Activated CD4-positive, alpha-beta T cell treated with anti-CD3 and anti-CD28 coated beads, Interleukin-2, amount 50 U/mL, for 1 hour (primary cell): ENCODE data around the gene GRK5.

Experiments
- DNase-seq: peaks from one replicate; pipeline ENCODE4 v3.0.0-alpha.2; 2020

Gene GRK5

DNA sequence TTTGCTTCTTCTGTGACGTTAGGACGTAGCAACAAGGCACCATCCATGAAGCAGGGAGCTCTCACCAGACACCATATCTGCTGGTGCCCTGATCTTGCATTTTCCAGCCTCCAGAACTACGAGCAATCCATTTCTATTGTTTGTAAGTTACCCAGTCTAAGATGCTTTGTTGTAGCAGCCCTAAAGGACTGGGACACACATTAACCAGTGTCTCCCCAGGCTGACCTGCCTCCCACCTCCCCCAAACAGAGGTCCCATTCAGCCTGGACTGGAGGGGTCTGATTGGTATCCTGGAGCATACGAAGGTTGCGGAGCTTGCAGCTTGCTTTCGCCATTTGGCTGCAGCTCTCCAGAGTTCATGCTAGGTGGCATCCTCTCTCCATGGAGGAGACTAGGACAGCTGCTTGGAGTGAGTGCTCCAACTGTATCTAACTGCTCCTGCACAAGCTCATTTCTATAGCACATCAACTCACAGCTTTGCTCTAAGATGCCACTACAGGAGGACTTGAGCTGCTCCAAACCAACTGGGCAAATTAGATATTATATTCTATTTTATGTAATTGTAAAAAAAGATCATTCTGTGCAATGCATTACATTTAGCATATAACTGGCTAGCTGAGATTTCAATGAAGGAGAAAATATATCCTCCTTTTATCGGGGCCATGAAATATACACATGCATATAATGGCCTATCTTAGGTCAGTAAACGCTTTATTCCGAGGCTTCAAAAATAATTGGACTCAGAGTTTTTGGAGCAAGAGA, 8.0 kb upstream of the GRK5 start:
- peak; percentile 30 for DNase-seq

DNA sequence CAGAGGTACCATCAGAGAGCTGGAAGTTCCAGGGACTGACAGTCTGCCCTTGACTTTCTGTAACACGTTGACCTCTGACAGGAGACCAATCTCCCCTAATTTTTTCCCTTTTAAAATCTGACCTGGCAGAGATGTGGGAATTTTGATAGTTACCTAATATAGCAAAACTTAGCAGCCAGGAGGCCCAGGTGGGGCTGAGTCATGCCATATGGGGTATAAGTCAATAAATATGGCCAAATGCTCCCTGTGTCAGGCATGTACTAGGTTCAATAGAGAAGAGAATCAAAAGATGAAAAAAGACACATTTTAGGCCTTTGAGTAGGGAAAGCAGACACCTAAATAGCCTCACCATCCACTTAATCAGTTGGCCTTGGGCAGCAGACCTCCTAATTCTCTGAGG, 6.1 kb upstream of the GRK5 start:
- no peak for DNase-seq

DNA sequence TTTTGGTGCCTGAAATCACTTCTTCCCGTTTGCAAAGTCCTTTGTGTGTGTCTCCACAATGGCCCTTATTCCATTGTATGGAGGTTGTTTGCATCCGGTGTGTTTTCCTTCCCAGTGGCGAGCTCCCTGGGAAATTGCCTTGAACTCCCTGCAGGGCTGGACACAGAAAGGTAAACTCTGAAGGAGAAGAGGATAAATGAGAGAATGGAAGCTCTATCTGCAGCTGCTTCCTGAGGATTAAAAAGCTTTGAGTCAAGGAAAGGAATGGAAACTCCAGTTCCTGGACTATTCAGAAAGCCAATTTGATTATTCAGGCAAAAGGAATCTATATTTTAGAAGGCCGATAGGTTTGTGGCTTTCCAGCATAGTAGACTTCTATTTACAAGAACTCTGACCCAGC, 4.4 kb upstream of the GRK5 start:
- no peak for DNase-seq

DNA sequence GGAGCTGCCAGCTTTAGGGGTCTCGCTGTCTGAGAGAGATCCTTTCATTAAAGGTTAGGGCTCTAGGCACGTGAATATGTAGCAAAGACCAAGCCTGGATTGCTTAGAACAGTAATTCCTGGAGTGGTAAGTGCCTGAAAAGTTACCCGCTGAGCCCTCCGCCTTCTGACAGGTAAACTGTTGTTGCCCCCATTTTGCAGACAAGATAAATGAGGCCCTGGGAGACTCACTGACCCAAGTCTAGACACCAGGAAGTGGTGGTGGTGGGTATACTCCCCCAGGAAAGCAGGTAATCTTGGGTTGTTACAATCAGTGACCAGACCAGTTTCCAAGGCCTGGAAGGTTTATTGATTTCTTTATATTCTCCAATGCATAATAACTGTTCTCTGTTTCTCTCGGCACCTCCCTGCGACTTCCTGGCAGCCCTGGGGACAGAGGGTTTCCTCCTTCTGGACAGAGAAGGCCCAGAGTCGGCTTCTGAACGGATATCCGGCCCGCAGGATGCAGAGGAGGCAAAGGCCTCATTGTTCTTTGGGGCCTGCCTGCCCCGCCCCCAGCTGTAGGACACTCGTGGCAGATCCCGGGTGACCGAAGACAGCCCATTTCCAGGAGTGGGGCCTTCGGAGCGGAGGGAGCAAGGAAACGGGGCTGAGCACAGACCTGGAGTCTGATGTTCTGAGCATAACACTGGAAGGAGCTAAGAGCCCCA, 1.3 kb upstream of the GRK5 start:
- peak; percentile 16 for DNase-seq

DNA sequence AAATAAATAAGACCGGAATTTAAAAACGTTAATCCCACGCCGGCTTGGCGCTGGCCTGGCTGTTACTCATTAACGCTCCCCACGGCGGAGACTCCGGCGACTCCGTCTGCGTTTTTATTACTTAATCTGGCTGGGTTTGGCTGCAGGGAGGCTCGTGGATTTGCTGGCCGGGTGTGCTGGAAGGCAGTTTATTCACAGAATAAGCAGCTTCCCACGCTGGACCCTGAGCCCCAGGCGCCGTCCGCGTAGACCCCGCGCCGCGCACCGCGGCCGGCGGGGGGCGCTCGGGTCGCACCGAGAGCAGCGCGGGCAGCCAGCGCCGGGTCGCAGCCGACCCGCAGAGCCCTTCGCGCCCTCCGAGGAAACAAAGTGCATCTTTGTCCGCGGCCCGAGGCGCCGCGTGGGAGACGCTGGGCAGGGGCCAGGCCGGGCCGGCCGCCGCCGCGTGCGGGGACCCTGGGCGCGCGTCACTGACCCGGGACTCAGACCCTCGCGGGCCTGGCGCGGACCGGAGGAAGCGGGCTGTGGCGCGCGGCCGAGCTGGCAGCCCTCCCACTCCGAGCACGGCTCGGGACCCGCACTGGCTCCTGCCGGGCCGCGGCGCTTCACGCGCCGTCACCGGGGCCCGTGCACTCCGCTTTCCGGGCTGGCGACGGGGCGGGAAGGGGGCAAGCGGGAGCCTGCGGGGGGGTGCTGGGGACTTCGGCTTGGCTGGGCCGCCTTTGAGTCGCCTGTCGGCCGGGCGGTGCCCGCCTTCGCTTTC, 587 bp upstream of the GRK5 start:
- DNase-seq = peak; percentile 64

GRCh38 chr10:119207713-119208552, 562 bp downstream of the GRK5 start:
- DNase-seq = peak; percentile 30

DNA sequence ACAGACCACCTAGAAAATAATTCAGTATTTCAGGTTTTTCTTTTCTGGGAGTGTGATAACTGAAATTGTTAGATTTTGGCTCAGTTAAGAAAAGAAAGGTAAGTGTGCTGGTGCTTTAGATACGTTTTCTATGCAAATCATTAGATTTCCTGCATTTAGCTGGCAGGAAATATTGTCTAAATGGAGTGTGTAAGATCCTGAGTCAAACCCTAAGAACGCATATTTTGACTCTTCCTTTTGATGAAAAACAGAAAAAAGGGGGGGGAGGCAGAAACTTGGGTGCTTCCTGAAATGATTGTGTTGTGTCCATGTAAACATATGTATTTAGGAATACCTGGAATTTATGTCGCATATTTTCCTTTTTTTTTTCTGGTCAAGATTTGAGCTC, 1.2 kb downstream of the GRK5 start:
- no peak for DNase-seq

- peak; percentile 53 for DNase-seq
Observed at GRCh38 chr10:119209035-119209735, 1.8 kb downstream of the GRK5 start.

GRCh38 chr10:119209736-119210355, 2.5 kb downstream of the GRK5 start:
- DNase-seq = no peak

DNA sequence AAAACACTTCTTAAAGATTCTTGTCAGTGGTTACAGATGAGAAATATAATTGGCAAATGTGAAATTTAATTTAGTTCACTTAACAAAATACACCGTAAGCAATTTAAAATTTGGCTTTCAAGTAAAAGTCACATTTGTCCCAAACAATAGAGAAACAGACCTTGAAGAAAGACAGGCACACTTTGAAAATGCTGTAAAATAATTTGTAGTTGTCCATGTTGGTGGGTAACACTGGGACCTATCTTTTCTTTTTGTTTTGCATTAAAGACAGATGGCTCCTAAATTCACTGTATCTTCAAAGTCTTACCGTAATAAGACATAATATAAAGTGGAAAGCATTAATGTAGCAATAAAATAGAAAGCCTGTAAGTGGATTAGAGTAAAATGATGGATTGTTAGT, 3.3 kb downstream of the GRK5 start:
- DNase-seq = no peak

GRCh38 chr10:119211176-119211575, 3.8 kb downstream of the GRK5 start:
- DNase-seq = no peak

DNA sequence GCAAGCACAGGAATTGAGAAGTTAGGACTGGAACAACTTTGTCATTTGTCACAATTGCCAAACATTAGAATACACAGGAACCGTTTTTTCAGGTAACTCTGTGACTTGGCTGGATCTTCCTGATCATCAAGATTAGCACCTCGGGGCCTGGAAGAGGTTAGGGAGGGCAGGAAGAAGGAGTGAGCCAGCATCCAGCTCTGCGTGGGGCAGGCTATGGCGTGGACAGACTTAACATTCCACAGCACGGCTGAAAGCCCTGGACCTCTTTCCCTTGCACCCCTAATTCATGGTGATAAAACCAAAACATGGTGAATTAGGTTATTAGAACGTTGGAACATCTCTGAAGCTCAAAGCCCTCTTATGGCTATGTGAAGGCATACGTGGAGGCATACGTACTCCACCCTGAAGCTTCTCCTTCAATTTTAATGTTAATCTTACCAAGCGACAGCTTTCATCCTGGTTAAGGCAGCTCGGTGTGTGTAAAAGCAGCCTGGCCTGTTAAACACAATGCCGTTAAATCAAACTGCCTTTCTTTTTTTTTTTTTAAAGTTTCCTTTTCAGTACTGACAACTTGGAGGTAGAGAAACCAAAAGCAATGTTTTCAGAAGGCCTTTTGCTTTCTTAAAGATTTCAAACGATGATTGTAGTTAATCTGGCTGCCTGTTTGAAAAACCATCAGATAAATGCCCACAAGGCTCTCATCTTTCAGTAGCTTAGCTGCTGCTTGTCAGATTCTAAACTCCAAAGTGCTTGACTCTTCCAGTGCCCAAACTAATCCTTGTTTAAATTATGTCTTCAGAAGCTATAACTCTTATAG, 4.5 kb downstream of the GRK5 start:
- no peak for DNase-seq

DNA sequence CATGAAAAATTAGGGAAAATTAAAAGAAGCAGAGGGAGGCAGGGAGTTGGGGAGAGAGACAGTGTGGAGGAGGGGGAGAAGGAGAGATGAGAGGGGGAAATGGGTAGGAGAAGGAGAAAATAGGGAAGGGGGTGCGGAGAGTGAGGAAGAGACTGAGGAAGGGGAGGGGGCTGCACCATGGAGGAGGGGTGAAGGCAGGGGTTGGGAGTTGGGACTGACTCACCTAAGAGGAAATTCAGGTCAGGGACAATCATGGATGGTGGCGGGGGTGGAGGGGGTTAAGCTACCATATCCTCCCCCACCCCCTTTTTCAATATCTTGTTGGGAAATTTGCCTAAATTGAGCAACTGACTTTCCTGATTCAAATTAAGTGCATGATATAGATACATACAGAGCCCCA, 8.0 kb downstream of the GRK5 start:
- no peak for DNase-seq

GRCh38 chr10:119216127-119216526, 8.8 kb downstream of the GRK5 start:
- DNase-seq = no peak

GRCh38 chr10:119217401-119217800, 10.0 kb downstream of the GRK5 start:
- DNase-seq = no peak

DNA sequence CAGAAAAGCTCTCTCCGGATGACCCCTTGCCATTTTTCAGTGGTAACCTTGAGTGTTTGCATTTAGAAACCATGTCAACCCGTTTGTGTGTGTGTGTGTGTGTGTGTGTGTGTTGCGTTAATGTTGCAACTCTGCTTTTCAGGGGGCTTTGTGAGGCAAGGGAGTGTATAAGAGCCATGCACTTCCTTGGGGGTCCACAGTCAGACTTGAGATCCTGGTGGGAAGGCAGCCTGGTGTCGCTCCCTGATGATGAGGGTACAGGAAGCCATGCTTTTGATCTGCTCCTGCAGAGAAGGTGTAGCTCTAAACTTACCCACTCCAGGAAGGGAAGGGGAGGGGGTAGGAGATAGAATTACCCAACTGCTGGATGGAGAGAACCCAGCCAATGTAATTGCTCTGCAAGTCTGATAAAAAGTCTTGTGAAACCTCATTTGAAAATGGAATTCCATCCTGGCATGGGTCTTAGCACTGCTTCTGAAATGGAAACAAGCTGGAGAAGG, 10.7 kb downstream of the GRK5 start:
- DNase-seq = no peak

- DNase-seq = no peak
Observed at GRCh38 chr10:119219871-119220270, 12.5 kb downstream of the GRK5 start.

- no peak for DNase-seq
Observed at GRCh38 chr10:119221201-119221600, 13.8 kb downstream of the GRK5 start.

- no peak for DNase-seq
Observed at GRCh38 chr10:119221666-119222065, 14.3 kb downstream of the GRK5 start.

GRCh38 chr10:119222537-119222936, 15.2 kb downstream of the GRK5 start:
- no peak for DNase-seq

DNA sequence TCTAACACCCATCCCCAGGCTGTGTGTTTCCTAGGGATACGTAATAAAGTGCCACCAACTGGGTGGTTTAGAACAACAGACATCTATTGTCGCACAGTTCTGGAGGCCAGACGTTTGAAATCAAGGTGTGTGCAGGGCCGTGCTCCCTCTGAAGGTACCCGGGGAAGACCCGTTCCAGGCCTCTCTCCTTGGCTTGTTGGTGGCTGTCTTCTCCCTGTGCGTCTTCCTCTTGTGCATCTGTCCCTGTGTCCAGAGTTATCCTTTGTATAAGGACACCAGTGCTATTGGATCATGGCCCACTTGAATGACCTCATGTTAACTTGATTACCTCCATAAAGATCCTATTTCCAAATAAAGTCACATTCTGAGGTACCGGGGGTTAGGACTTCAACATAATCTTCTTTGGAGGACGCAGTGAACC, 15.6 kb downstream of the GRK5 start:
- no peak for DNase-seq
